ENCODE results near the gene TLCD3A. TPM values are rescaled to one million over a fixed set of nuclear protein-coding genes. Genes with fewer than 3 reads are reported as not detected.

The TLCD3A gene
- polyA plus RNA-seq, 1 of the 3 experiments (the other 2 are of a cell fraction), result 31.7 TPM

DNA sequence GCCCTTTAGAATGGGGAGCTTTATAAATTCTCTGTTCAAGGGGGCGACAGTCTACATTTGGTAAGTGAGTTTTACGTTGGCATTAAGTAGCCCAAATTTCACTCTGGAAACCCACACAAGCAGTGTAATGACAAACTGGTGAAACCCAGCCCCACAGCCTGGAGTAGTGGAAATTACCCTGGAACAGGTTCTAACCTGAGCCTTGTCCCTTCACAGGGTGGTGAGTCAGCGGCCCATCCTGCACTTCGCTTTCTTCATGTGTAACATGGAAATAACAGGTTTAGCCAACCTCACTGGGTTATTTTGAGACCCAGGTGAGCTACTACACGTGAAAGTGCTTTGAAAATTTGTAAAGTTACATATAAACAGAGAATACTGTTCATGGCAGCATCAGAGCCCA is 3.5 kb upstream of the TLCD3A start:
- H3K9ac ChIP-seq, result no peak overlapping the region
- H3K4me3 ChIP-seq (ENCODE audit: low read depth in 2 of 2, low read length in 1 of 2), result no peak overlapping the region

More for the DNA sequence above, 3.5 kb upstream of the TLCD3A start:
- H3F3A ChIP-seq (replicated peaks; ENCODE audit: insufficient read depth), result peaks cover 6% of the 10 kb centered on the region
- TF ChIP-seq ELF1 (IDR thresholded peaks at IDR 0.05) (no peak), POLR2AphosphoS5 (IDR thresholded peaks at IDR 0.05; ENCODE audit: low read depth, low read length) (no peak), RXRA (IDR thresholded peaks at IDR 0.05; ENCODE audit: borderline replicate concordance, low read depth) (no peak), SMC3 (IDR thresholded peaks at IDR 0.05; ENCODE audit: low read depth, low read length) (no peak), MXI1 (IDR thresholded peaks at IDR 0.05; ENCODE audit: low read depth, low read length) (no peak), RFX5 (IDR thresholded peaks at IDR 0.05; ENCODE audit: low read length) (no peak), FOXM1 (IDR thresholded peaks at IDR 0.05; ENCODE audit: low read depth) (no peak), RCOR1 (IDR thresholded peaks at IDR 0.05; ENCODE audit: low read length) (no peak), NRF1 (IDR thresholded peaks at IDR 0.05; ENCODE audit: low read depth, low read length) (no peak), EZH2phosphoT487 (IDR thresholded peaks at IDR 0.05; ENCODE audit: borderline replicate concordance, low read depth) (no peak), EP300 (IDR thresholded peaks at IDR 0.05; ENCODE audit: borderline replicate concordance in 1 of 2, low read depth in 1 of 2, low read length in 1 of 2) (no peak), MEF2A (IDR thresholded peaks at IDR 0.05; ENCODE audit: borderline replicate concordance, low read depth) (no peak), RAD21 (IDR thresholded peaks at IDR 0.05; ENCODE audit: low read length) (no peak), JUND (IDR thresholded peaks at IDR 0.05) (no peak), NFIC (IDR thresholded peaks at IDR 0.05; ENCODE audit: borderline replicate concordance) (no peak)
- TF ChIP-seq, protein P1, sequence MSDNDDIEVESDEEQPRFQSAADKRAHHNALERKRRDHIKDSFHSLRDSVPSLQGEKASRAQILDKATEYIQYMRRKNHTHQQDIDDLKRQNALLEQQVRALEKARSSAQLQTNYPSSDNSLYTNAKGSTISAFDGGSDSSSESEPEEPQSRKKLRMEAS (IDR thresholded peaks at IDR 0.05; ENCODE audit: low read depth), result no peak
- TF ChIP-seq, protein P2, sequence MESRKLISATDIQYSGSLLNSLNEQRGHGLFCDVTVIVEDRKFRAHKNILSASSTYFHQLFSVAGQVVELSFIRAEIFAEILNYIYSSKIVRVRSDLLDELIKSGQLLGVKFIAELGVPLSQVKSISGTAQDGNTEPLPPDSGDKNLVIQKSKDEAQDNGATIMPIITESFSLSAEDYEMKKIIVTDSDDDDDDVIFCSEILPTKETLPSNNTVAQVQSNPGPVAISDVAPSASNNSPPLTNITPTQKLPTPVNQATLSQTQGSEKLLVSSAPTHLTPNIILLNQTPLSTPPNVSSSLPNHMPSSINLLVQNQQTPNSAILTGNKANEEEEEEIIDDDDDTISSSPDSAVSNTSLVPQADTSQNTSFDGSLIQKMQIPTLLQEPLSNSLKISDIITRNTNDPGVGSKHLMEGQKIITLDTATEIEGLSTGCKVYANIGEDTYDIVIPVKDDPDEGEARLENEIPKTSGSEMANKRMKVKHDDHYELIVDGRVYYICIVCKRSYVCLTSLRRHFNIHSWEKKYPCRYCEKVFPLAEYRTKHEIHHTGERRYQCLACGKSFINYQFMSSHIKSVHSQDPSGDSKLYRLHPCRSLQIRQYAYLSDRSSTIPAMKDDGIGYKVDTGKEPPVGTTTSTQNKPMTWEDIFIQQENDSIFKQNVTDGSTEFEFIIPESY (IDR thresholded peaks at IDR 0.05; ENCODE audit: borderline replicate concordance, low read depth), result no peak
- TF ChIP-seq, protein P3, sequence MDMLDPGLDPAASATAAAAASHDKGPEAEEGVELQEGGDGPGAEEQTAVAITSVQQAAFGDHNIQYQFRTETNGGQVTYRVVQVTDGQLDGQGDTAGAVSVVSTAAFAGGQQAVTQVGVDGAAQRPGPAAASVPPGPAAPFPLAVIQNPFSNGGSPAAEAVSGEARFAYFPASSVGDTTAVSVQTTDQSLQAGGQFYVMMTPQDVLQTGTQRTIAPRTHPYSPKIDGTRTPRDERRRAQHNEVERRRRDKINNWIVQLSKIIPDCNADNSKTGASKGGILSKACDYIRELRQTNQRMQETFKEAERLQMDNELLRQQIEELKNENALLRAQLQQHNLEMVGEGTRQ (IDR thresholded peaks at IDR 0.05; ENCODE audit: borderline replicate concordance, low read depth, low read length), result no peak
- TF ChIP-seq, protein P4, sequence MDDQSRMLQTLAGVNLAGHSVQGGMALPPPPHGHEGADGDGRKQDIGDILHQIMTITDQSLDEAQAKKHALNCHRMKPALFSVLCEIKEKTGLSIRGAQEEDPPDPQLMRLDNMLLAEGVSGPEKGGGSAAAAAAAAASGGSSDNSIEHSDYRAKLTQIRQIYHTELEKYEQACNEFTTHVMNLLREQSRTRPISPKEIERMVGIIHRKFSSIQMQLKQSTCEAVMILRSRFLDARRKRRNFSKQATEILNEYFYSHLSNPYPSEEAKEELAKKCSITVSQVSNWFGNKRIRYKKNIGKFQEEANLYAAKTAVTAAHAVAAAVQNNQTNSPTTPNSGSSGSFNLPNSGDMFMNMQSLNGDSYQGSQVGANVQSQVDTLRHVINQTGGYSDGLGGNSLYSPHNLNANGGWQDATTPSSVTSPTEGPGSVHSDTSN (IDR thresholded peaks at IDR 0.05), result no peak
- TF ChIP-seq, protein P5, sequence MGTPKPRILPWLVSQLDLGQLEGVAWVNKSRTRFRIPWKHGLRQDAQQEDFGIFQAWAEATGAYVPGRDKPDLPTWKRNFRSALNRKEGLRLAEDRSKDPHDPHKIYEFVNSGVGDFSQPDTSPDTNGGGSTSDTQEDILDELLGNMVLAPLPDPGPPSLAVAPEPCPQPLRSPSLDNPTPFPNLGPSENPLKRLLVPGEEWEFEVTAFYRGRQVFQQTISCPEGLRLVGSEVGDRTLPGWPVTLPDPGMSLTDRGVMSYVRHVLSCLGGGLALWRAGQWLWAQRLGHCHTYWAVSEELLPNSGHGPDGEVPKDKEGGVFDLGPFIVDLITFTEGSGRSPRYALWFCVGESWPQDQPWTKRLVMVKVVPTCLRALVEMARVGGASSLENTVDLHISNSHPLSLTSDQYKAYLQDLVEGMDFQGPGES (IDR thresholded peaks at IDR 0.05; ENCODE audit: low read depth, low read length), result no peak
- no peaks in the 10 kb centered on the region for H3K27me3 ChIP-seq (ENCODE audit: insufficient read depth)
- H3K4me1 ChIP-seq (ENCODE audit: control insufficient read depth in 1 of 2, insufficient read depth in 2 of 2, low read depth in 1 of 2, low read length in 1 of 2), result peaks cover 0 to 8% of the 10 kb centered on the region in 2 experiments; a peak in 1 of 4 replicates
- DNase-seq, result no peak
- no peaks in the 10 kb centered on the region for H3K9me3 ChIP-seq
- ChIA-PET POLR2A (no interaction called here), CTCF (interaction anchor here (0.9 to 2.7 kb wide), 3 partner anchors 25 to 317 kb away, joined by 3 to 11 read pairs (median 3); no protein-coding TSS in a partner anchor)
- H3K4me2 ChIP-seq, result no peak overlapping the region
- peaks cover 9% of the 10 kb centered on the region for H3K79me2 ChIP-seq (ENCODE audit: insufficient read depth)
- WGBS (ENCODE audit: low lambda C conversion rate), result 94% methylated on average over 5 of the region's 5 CpGs
- H4K20me1 ChIP-seq (ENCODE audit: insufficient read depth), result no peaks in the 10 kb centered on the region
- no peaks in the 10 kb centered on the region for H3K36me3 ChIP-seq (replicated peaks in 1 of 2; ENCODE audit: control insufficient read depth in 1 of 2, insufficient read depth in 2 of 2, low read length in 1 of 2)
- no peak overlapping the region for H3K27ac ChIP-seq (ENCODE audit: low read depth in 2 of 2, low read length in 1 of 2)
- no peak overlapping the region for H2AFZ ChIP-seq (ENCODE audit: low read depth)
- no peaks in the 10 kb centered on the region for H3K9me2 ChIP-seq
